Fibroblast of skin of scalp (primary cell): ENCODE data around the gene ATP6V0E2.

Source experiments
- DNase-seq: peaks from one replicate; pipeline ENCODE4 v3.0.0-alpha.2; 2013

The ATP6V0E2 gene

DNA sequence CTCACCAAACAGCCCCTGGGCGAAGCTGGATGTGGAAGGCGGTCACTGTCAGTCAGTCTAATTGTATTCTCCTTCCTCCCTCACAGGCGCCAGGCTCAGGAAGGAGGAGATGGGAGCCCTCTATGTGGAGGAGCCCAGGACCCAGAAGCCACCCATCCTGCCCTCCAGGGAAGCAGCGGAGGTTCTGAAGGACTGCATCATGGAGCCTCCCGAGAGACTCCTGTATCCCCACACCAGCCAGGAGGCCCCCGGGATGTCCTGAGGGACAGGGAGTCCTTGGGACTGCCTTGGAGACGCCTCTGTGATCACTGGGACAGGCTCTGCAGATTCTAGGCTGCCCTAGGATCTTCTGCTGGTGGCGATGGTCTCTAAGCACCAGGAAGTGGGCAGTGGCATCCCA lies 9.7 kb upstream of the ATP6V0E2 start:
- no peak for DNase-seq

DNA sequence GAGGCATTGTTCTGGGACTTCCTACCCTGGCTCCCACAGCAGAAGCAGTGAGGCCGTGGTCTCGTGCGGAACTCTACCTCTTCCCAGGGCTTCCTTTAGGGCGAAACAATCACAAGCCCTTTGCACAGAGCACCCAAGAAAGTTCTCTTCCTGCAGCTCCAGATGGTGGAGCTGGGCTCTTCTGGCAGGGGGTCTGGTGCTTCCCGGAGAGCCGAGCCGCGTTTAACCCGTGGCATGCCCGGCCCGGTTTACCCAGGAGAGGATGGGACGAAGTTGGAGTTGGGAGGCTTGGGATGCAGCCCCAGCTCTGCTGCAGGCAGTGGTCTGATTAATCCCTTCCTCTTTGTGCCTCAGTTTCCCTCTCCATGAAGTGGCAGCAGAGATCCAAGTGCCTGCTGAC lies 9.0 kb upstream of the ATP6V0E2 start:
- no peak for DNase-seq

DNA sequence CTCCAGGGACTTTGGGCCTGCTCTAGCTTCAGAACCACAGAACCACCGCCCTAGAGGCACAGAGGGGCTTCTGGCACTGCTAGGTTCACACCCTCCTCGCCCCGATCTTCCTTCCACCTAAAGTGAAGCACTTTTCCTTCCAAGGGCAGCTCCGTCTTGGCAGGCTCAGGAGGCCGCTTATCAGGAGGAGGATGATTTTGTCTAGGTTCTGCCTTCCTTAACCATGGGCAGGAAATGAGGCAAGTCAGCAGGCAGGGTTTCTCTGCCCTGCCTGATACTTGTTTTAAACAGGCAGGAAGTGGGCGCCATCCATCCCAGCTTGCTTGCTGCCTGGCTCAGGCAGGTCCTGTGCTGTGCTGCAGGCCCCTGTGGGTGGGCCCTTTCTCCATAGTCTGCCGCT lies 8.3 kb upstream of the ATP6V0E2 start:
- DNase-seq = no peak

DNA sequence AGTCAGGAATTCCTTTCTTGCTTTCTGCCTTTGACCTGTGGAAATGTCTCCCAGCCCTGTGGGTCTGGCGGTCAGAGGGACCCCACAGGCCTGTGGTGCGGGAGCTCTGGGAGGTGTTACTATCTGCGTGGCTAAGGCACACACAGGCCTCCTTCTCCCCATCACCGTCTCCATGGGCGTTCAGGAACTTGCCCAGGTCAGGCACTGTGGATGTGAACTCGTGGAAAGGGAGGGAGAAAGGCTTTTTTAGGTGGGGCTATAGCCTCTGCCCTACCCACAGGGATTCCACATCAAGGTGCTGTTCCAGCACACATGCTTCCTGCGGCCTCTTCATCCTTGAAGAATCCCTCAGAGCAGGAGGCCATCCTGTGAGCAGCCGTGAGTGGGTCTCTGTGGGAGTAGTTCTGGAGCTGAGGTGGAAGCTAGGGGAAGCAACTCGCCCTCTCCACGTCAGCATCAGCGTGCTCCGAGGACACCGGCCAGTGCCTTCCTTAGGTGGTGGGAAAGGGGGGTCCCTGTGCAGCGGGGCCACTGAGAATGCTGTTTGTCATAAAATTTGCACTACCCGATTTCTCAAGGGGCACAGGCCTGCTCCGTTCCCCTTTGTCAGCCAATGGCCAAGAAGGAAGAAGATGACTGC lies 7.5 kb upstream of the ATP6V0E2 start:
- DNase-seq = no peak

DNA sequence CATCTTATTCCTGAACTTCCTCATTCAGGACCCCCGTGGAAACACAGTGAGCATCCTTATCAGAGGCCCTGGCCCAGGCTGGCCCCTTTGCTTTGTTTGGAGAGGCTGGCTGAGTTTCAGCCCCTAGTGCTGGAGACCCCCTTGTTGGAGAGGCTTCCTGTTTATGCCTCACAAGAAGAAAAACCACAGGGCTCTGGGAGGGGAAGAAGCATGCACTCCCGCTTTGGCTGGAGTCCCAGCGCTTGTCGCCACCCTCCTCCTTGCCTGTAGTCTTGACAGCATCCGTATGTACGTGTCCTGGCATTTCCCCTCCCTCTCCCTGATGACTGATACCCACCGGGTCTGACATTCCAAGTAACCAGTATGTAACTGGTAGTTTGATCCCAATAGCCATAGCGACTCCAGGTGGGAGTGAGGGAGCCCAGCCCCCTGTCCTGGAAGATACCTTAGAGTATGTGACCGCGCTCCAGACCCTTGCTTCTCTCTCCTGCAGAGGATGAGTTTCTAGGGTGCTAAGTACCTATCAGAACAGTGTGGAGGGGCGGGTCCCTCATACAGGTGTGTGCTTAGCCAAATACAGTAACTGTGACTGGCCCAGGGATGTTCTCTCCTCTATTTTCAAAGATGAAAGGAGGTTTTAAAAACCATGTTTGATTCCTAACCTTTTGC lies 6.9 kb upstream of the ATP6V0E2 start:
- peak; percentile 69 for DNase-seq

DNA sequence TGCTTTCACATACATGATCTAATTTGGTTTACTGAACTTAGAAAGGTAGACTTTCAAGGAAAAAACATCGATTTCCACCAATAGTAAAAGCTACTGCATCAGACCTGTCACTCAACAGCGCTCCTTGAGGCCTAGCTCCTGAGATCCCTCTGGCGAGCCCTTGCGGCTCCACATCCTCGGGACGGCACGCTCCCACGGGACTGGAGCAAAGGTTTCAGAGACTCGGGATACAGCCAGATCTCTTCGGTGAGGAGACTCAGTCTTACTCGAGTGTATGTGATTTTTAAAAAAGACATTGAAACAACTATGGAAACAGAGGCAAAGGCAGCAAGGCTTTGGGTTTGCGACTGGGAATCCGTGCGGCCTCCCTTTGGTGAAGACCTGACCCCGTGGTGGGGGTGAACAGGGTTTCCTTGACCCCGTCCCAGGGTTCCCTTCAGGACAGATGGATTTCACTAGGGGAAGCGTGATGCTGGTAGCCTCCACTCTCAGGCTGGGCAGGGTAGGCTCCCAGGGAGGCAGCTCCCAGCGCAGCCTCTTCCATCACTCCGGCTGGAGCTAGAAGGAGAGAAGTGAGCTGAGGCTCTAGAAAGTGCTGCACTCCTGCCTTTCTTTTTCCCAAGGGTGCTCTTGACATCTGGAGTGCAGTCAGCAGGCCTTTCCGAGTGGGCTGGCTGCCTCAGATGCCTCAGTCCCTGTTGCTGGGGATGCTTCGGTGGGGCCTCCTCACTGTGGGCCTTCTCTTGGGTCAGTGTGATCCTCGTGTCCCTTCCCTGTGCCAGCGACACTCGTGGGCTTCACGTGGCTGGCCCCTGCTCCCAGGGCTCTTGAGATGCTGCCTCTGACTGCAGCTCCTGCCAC lies 5.8 kb upstream of the ATP6V0E2 start:
- no peak for DNase-seq

DNA sequence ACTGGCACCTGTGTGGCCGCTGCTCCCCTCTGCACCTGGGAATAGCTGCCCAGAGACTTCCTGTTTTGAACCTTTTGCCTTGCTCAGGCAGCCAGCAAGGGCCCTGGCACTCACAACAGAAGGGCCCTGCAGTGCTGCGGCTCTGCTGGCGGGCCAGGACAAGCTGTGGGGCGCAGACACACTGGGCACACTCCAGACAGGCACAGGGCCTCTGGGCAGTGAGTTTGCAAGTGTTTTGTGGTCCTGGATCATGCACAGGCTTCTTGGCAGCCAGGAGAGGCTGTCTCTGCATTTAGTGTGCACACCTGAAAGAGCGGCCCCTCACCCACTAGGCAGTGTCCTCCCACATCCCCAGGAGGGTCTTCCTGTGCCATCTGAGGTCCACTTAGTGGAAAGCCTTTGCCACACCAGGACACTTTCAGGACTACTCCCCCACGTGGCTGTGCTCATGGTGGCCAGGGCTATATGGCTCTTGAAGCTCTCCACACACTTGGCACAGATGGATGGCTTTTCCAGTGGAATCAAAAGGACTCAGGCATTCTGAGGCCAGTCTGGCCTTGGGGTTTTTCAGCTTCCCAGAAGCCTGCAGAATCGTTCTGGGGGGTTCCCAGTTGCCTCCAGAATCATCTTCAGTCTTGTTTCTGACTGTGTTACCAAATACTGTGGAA lies 5.0 kb upstream of the ATP6V0E2 start:
- DNase-seq = no peak

DNA sequence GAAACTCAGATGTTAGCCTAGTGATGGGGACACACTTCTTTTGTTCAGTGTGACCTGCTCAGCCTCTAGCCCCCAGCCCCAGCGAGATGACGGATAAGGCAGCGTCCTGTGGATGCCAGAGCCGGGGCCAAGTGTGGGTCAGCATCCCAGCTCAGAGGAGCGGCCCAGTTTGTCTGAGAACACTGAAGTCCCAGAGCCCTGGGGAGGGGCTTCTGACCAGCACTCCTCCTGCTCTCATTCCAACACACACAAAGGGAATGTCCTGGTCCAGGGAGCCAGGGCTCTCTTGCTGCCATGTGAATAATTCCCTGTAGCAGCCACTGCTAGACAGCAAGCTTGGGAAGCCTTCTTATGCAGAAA lies 4.5 kb upstream of the ATP6V0E2 start:
- DNase-seq = no peak

DNA sequence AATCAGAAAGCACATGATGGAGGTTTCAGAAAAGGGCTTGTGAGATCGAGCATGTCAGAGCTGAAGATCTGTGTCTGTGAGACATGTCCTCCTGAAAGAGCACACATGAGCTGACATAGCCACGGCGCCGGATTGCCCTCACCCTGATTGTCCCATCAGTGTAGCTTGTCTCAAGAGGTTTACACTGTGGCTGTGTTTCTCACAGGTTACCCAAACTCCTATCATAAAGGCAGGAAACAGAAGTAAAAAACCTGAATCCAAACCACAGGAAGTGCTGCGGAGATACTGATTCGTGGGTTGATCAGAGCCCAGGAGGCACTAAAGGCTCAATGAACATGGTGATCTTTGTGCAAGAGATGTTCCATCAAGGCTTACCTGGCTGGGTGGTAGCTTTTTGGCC lies 3.9 kb upstream of the ATP6V0E2 start:
- no peak for DNase-seq

DNA sequence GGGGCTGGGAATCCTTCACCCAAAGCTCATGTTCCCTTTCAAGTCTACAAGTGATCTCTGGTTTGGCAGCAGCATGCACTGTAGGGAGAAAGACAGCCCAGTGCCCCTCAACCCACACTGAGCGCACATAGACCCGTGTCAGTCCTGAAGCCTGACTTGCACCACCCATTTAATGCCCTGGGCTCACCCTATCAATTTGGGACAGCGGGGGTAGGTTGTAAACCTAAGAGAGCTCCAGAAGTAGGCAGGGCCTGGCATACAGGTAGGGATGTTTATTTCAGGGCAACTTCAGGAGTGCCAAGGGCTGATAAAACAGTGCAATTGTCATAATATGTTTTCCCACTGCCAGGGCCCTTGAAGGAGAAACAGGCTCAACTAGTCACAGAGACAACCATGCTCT lies 3.5 kb upstream of the ATP6V0E2 start:
- DNase-seq = no peak

DNA sequence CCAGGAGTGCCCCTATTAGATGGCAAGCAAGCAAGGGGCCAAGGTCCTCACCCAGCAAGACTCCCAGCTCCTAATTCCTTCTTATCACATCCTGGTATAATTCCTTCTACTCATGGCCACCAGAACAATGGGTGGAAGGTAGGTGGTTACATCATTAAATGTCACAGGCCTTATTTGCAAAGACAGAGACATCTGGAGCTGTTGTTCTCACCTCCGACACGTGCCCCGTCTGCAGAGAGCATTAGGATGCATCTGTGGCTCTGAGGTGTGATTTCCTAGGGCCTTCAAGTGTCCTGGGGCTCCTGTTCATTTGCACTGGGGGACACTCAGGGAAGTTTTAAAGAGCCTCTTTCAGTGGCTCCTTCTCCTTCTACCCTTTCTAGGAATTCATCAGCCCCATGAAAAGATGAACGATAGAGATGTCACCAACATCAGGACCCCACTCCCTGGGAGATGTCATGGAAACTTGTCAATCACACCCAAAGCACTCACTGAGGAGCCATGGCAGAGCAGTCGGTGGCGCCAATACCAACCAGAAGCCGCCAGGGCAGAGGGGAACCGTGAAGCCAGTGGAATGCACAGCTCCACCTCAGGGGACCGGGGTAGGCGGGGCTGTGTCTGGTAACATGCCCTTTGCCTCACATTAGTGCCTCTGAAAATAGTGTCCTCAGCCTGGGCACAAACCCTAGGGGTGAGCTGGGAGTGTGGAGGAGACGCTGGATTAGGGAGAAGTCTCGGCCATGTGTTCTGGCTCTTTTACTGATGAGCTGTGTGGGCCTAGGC lies 2.9 kb upstream of the ATP6V0E2 start:
- DNase-seq = no peak

DNA sequence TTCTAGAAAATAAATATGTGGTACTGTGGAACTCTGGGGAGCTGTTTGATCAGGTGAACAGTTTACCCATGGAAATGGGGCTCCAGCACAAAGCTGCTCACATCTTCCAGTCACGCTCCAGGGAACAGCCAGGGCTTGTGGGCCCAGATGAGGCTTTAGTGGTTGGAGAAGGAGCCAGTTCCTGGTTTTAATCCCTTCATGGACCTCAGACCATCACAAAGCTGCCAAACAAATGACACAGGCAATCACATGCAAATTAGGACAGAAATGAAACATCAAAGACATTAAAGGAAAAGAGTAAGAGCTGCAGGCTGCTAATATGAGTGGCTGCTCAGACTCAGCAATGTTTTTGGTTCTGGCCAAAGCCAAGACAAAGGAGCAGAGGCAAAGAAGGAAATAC lies 2.2 kb upstream of the ATP6V0E2 start:
- no peak for DNase-seq

DNA sequence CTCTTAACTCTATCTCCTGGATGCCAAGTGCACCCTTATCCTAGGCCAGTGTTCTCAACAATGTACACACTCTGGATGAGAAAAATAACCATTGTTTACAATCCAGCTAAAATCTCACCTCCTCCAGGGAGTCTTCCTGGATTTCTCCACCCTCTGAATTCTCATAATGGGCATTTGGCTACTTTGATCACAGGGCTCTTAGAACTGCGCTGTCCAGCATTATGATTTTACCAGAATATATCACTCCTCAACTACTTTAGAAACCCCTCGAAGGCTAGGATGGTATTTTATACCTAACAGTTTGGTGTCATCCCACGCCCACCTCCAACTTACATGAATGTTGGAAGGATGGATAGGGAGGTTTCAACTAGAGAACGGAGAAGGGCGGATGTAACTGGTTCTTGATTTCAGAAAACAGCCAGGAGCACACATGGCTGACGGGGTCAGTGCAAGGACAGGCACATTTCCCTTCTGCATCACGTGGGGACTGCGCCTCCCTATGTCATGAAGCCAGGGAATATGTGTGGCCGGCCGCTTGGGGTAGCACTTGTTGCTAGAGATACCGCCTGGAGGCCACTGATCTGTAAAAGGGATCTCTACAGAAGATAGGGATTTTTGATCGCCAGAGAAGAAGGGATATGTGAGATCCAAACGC lies 1.2 kb upstream of the ATP6V0E2 start:
- peak; percentile 80 for DNase-seq

DNA sequence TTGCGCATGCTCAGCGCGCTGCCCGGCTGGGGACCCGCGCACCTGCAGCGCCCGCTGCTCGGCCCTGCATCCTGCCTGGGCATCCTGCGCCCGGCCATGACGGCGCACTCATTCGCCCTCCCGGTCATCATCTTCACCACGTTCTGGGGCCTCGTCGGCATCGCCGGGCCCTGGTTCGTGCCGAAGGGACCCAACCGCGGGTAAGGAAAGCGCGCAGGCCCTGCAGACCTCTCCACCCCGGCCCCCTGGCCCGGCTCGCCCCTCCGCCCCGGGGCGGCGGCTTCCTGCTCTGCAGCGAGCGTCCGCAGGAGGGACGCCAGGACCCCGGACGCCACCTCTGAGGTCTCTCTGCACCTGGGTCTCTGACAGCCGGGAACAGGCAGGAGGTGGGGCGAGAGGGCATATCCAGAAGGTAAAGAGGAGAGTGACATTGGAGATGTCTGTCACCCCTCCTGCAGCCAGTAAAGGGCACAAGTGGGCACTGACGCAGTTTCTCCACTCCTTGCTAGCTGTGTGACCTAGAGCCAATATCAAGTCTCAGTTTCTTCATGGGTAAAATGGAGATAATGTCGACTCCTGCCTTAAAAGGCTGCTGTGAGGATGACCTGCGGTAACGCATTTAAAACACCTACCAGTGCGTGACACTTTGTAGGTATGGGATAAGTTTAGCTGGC lies 338 bp downstream of the ATP6V0E2 start:
- DNase-seq = no peak

DNA sequence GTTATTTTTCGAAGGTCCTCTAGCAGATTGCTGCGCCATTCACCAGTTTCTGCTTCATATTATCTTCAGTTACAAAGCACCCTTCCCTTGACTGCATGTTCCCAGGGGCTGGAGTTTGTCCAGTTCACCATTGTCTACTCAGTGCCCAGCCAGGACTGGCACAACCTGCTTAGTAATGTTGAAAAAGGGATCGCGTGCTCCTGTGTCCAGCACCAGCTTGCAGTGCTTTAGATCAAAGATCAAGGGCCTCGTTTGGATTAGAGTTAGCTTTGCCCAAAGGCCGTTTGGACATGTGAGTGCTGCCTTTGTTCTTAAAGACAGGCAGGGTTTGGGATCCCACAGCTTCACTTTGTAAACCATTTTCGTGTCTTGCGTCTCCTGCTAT lies 867 bp downstream of the ATP6V0E2 start:
- DNase-seq = no peak

DNA sequence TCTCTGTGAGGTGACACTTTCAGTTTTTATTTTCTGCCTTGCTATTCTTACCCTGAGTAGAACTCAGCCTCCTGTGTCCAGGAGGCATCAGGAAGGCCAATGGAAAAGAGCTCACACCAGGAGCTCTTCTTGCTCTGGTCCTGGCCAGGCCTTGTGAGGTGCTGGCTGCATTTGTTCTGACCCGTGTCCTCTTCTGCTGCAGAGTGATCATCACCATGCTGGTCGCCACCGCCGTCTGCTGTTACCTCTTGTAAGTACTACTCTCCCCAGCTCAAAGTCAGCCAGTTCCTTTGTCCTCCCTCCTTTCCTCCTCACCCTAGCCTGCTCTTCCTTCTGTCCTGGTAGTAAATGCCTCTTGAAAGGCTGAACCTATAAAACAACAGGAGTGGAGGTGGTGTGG lies 1.6 kb downstream of the ATP6V0E2 start:
- no peak for DNase-seq

DNA sequence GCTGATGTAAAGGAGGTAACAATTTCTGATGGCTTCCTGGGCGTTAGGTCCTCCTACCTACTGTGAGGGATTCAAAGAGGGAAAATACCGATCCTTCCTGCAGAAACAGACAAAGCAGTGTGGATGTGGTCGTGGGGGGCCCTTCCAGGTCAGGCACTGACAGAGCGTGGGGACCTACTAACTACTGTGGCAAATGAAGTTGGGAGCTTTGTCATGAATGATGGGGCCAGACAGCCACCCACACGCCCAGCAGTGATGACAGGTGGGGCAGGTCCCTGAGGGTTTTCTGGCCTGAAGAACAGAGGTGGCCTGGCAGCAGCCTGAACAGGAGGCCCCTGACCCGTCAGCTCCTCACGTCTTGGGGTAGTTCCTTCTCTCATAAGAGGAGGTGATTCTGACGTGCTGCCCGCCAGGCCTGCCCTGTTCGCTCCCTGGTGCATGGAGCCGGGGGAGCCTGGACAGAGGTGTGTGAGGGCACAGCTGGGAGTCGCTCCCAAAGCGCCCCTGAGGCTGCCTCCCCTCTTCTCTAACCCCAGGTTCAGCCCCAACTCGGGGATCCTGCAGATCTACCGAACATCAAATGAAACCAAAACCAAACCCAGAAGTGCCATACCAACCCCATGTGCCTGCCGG lies 4.2 kb downstream of the ATP6V0E2 start:
- DNase-seq = no peak

DNA sequence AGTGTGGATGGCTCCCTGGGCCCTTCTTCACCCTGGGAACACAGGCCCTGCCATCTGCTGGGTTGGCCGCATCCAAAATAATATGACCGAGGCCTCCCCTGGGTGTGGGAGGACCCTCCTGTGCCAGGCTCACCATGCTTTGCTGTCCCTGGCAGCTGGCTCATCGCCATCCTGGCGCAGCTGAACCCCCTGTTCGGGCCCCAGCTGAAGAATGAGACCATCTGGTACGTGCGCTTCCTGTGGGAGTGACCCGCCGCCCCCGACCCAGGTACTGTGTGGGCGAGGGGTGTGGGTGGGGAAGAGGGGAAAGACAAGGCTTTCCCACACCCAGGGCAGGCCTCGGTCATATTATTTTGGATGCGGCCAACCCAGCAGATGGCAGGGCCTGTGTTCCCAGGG lies 4.8 kb downstream of the ATP6V0E2 start:
- DNase-seq = no peak

DNA sequence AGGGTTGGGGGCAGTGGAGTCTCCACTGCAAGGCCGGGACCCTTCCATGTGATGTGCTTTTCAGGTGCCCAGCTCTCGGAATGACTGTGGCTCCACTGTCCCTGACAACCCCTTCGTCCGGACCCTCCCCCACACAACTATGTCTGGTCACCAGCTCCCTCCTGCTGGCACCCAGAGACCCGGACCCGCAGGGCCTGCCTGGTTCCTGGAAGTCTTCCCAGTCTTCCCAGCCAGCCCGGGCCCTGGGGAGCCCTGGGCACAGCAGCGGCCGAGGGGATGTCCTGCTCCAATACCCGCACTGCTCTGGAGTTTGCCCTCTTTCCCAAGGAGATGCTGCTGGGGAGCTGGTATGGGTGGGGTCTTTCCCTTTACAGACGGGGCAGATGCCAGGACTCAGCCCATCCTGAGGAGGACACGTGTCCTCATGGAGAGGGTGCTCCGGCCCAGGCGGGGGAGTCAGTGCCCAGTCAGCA lies 5.5 kb downstream of the ATP6V0E2 start:
- DNase-seq = no peak

DNA sequence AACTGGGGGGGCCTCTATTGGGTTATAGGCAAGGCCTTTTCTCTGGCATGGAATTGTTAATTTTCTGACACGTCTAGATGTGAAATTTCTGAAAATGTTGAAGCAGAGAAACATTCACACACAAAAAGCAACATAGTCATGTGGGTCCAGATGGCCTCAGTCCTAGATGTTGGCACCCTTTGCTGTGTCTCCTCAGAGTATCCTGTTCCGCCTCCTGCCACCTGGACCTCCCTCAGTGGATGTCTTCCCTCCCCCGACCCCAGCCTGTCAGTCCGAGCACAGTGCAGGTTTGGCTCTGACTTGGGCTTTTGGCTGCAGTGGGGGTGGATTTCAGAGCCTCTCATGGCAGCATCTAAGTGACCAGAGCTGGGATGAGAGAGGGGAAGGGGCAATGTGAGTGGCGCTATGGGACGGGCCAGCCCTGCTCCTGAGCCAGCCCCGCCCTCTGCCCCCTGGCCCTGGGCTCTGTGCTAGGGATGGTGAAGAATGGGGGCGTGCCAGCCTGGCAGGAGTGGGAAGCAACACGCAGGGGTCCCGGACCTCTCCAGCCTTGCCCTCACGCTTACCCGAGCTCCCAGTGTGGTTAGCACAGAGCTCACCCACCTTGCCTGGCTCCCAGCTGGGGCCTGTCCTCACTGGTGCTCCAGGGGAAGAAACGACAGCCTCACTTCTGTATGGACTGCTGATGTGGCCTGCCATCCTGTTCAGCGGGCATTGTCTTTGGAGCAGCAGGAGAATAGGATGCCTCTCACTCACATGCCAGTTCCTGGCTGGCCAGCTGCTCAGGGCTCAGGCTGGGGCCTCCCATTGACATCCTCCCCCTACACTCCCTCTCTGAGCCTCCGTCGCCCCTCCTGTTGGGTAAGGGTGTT lies 6.2 kb downstream of the ATP6V0E2 start:
- DNase-seq = no peak
